KBM-7 (cell line): ENCODE measurements around the gene DRD1.

Experiments used
- DNase-seq: peaks from one replicate; pipeline ENCODE4 v3.0.0-alpha.2; 2015
- in situ Hi-C: fragments of 300-500 bp; cut with MboI; formaldehyde crosslinking; loops from 2 replicates; pipeline ENCODE4 v1.14.3; 2020; ENCODE audit warnings: low sequenced_read_pairs, low pct_unique_long_range_greater_than_20kb, mixed read lengths

Gene DRD1

DNA sequence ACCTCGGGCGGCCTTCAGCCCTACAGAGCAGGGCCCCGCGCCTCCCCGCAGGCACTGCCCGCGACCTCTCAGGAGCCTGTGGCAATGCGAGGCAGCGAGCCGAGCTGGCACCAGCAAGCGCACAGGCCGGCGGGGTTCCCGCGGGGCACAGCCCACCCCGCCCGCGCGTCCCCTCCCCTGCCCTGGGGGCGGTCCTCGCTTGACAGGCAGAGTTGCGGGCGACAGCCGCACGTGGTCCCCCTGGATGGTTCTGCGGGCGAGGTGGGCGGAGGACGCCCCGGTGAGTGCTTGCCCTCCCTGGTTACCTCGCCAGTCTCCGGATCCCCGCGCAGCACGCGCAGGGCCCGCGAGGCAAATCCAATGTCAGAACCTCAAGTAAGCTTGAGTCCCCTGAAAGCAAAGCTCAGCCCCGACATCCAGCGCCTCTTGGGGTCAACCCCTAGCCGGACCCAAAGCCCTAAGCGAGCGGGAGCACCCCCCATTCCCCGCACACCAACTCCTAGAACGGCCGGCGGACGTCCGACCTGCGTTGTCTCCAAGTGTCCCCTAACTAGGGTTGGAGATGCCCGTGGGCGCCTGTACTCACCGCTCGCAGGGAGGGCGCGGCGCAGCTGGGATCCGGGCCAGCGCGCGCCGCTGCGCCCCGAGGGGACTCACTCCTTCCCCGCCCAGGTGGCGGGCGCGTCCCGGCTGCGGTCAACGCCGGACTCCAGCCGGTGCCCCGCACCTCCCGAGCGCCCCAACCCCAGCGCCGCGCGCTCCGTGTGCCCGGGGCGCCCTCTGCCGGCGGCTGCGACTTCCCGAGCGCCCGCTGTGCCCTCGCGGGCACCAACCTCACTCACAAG lies at the start of gene DRD1:
TSS of gene DRD1 (minus strand) at position 123 of the 845 bp plus-strand sequence. CDS start 1,083 bp downstream, outside the sequence.
- peak; percentile 43 for DNase-seq
- in situ Hi-C loops, result no loop called here

DNA sequence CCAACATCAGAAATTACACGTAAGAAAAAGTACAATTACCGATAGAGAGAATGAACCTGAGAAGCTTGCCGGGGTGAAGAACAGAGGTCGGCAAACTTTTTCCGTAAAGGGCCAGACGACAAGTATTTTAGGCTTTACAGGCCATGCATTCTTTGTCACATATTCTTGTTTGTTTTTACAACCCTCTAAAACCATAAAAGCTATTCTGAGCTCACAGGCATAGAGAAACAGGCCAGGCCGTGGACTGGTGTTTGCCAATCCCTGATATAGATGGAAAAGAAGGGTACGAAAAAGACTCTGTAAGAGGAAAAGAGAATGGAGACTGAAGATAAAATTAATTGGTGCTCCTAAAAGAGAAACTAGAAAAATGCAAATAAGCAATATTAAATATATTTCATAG lies 49.7 kb upstream of the DRD1 start:
- DNase-seq, result no peak
- in situ Hi-C loops, result no loop called here

DNA sequence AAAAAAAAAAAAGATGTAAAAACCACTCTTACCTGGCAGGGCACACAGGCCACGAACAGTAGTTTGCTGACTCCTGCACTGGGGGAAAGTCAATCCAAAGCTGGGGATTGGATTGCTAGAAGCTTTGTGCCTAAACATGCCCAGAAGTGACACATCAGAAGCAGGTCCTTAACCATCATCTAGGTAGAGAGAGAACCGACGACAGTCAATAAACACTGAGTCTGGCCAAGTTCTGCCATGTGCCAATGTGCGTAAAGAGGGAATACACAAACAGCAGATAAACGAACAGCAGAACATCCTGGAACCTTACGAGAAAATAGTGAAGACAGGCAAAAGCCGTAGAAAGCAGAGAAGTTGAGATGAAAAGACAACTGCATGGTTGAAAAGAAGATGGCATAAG lies 49.3 kb upstream of the DRD1 start:
- in situ Hi-C loops, result no loop called here
- no peak for DNase-seq

DNA sequence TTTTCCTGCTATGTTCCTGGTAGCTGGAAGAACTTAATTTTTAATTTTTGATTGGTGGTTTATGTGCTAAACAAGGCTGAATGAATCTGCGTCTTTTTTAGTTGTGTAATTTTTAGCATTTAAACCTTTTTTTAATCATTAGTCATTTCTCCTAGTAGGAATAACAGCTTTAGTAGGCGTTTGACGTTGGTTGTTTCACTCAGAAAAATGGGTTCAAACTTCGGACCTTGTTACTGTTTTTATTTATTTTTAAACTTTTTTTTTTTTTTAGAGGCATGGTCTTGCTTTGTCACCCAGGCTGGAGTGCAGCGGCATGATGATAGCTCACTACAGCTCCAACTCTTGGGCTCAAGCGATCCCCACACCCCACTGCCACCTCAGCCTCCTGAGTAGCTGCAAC lies 47.2 kb upstream of the DRD1 start:
- no peak for DNase-seq
- in situ Hi-C loops, result no loop called here

DNA sequence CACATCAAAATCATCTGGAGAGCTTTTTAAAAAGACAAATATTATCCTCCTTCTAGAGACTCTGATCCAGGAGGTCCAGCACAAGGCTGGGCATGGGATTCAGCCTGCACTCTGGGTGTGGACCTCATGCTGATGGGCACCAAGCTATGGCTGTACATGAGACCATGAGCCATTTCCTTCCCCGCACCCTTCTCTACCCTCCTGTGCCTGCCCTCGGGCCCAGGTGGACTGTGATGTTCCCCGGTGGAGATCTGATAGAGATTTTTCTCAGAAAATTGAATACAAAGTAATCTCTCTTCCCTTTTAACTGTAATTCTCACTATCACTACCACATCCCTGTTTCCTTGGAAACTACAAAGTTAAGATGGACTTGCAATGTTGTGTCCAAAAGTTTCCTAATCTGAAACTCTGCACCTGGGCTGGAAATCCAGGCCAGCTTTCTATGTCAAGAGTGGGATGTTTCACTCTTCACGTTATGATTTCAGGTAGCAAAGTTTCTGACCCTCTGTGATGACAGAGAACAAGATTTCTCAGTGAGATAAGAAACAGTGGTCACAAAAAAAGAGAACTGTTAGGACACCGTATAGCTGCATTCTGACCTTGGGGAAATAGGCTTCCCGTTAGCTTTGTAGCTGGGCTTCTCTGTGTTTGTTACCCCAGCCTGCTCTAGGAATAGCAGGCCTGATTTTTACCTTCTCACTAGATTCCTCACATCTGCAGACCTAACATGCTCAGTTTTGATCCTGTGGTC lies 45.9 kb upstream of the DRD1 start:
- in situ Hi-C loops, result no loop called here
- DNase-seq, result peak; percentile 30

DNA sequence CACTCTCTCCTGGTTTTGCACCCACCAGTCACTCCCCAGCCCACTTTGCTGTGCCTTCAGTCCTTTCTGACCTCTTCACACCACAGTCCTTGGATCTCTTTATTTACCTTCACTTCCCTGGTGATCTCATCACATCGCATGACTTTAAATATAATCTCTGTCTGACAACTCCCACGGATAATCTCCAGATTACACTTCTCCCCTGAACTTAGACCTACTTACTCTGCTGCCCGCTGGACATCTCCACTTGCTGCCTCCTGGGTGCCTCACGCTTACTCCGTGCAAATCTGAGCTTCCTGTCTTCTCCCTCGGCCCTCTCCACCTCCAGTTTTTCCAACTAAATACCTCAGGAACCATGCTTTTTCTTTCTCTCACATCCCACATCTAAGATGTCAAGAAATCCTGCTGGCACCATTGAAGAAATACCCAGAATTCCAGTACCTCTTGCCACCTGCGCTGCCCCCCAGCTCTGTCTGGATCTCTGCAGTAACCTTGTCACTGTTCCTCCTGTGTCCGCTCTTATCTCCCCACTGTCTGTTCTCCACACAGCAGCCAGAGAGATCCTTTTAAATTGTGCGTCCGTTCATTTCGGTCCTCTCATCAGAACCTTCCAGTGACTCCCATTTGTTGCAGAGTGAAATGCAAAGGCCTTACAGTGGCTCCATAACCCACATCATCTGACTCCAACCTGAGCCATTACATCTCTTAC lies 43.7 kb upstream of the DRD1 start:
- in situ Hi-C loops, result no loop called here
- DNase-seq, result no peak

DNA sequence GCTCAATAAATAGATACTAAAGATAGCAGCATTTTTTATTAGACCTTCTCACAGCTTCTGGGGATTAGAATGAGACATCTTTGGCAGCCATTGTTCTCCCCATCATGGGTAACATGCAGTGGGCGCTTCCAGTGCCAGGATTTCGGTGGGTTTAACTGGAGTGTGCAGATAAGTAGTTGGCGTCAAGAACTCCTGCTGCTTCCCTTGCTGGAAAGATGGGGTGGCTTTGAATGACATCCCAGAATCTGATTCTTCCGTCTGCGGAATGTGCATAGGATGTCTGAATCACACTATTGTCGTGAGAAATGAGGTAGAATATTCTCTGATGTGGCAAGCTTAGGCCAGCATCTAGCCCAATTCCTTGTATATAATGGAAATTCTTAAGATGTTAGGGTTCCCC lies 41.6 kb upstream of the DRD1 start:
- no peak for DNase-seq
- in situ Hi-C loops, result no loop called here

DNA sequence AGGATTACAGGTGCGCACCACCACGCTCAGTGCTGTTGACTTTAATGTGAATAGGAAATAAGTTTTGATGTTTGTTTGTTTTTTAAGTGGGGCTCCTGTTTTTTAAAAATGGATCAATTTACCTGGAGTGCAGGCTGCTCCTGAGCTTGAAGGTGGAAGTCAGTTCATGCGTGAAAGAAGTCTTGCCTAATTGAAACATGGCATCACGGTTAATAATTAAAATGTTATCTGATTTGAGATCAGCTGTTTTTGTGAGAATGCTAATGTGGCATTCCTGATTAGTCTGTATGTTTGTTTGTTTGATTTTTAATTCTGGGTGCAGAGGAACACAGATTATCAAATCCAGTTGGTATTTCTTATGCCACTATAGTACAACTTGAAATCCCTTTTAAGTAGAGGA lies 40.8 kb upstream of the DRD1 start:
- in situ Hi-C loops, result no loop called here
- no peak for DNase-seq

DNA sequence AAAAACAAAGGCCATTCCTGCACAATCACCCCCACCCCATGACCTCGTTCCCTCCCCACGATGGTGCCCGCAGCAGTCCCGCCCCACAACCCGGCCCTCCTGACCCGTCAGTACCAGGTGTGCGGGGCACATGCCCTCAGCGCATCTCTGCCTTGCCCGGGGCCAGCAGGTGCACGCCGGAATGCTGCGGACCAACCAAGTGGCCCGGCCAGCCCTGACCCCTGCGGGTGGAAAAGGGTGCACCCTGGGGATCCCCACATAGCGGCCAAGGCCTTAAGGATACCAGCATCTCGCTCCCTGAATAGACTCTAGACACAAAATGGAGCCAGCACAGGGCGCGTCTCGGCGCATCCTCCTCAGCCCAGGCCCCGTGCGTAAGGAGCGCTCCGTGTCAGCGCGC lies 40.3 kb upstream of the DRD1 start:
- in situ Hi-C loops, result no loop called here
- no peak for DNase-seq

DNA sequence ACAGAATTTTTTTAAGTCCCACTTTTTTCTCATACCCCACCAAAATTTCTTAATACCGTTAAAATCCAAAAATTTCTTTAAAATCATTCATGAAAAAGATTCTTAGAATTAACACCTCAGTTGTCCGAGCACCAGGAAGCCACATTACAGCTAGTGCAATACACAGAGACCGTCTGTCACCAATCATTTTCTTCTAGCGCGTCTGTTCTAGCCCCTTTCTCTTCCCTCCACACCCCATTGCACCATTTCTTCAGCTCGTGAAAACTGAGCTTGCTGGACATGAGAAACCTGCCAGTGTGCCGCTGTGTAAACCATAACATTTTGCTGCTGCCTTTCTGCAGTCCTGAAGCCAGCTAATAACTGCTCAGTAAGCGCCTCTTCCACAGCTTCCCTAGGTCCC lies 39.4 kb upstream of the DRD1 start:
- no peak for DNase-seq
- in situ Hi-C loops, result no loop called here

DNA sequence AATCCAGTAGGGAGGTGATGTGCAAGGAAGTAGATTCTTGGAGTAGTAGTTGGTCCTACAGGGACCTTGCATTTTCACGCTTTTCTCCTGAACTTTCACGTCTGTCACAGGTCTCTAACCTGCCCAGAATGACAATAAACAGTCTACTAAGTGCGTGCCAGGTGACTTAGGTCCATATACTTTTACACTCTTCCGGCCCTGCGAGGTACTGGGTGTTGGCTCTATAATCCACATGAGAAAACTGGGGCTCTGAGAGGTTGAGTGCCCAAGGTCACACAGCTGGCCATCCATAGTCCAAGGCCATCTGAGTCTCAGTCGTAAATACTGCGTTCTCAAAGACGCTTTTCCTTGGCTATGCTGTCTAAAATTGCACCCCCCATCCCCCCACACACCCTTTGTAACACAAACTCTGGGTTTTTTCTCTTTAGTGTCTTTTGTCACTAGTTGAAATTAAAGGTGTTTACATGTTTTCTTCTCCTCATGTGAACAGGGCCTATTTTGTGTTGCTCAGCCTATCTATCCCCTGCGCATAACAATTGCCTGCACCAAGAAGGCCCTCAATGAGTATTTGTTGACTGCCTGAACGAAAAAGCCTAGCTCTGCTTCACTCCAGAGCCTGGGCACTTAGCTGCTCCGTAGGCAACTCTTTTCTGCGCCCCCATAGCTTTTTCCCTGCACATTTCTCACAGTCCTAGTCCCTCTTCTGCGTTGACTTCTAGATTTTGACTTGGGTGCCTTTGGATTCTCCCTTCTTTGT lies 35.3 kb upstream of the DRD1 start:
- no peak for DNase-seq
- in situ Hi-C loops, result no loop called here

DNA sequence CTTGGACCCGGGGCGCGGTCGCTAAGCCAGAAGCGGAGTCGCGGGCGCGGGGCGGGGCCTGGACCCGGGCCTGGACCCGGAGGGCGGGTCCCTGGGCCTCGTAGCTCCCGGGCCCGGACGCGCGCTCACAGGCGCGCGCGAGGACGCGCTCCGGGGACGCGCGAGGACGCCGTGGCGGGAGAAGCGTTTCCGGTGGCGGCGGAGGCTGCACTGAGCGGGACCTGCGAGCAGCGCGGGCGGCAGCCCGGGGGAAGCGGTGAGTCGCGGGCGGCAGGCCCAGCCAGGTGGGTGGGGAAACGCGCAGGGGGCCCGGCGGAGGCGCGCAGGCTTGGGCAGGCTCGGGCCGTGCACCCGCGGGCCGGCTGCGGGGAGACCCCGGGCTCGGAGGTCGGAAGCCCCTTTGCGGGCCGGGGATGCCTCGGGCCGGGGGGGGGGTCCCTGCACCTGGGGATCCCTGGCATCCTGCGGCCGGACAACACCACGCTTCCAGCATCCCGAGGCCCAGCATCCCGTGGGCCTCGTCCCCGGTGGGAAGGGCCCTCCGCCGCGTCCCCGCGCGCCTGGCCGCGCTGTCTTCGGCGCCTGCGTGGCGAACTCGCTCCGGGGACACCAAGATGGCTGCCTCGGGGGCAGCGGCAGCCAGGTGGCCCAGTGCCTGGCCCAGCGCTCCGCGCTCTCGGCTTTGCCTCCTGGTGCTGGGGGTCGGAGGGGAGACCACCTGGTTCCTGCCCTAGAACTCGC lies 34.6 kb upstream of the DRD1 start, which contains the start of gene SFXN1:
TSS of gene SFXN1 (plus strand) at position 177 of the 741 bp plus-strand sequence. CDS start 13,544 bp downstream, outside the sequence.
- DNase-seq, result peak; percentile 79
- in situ Hi-C loops, result no loop called here

DNA sequence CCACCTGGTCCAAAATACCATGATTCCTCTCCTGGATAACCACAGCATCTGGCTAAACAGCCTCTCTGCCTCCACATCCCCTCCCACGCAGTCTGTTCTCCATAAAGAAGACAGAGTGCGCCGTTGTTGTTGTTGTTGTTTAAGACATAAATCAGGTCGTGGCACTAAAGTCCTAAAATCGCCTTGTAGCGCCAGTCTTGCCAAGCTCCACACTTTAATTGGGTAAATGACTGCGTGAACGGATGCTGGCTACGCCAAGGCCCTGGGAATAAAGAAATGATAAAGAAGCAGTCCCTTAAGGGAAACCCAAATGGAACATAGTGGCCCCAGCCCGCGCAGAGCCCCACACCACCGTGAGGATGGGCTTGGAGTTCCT lies 34.0 kb upstream of the DRD1 start:
- in situ Hi-C loops, result no loop called here
- no peak for DNase-seq

DNA sequence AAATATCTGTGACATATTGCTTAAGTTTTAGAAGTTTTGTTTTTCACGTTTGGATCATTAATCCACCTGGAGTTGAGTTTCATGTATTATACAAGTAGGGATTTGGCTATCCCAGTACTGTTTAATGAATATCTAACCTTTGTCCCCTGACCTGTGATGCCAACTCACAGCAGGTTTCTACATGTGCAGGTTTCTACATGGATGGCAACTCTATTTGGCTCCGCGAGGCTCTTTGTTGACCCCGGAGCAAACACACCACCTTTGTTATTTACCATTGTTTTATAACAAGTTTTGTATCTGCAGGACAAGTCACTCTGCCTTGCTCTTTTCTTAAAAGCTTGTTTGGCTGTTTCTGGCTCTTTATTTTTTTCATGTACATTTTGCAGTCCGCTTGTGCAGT lies 33.5 kb upstream of the DRD1 start:
- in situ Hi-C loops, result no loop called here
- no peak for DNase-seq

DNA sequence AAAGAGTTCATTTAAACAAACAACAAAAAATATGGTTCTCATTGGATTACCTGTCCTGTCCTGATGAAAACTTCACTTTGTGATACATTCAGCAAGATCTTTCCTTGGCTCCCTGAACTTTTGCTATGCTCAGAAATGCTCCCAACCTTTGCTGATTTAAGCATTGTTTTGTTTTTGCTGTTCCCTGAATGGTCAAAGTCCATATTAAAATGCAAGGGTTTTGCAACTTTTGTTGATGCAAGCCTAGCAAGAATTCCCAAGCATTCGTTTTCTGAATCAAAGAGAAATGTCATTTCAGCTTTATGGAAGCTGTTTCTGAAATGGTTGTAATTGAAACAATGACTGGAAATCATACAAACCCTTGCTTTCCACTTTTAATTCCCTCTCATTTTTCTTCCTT lies 31.3 kb upstream of the DRD1 start:
- in situ Hi-C loops, result no loop called here
- DNase-seq, result no peak

DNA sequence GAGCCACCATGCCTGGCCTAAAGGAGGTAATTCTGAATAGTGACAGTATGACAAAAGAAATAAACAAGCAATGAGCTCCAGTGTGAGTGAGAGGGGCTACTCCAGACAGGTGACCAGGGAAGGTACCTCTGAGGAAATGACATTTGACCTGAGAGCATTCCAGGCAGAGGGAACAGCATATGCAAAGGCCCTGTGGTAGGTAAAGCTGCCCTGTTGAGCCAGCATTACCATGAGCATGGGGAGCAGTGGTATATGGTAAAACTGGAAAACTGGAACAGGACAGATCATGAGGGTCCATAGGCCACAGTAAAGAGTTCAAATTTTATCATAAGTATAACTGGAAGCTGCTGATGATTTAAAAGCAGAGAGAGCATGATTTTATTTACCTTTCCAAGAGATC lies 28.4 kb upstream of the DRD1 start:
- in situ Hi-C loops, result no loop called here
- DNase-seq, result no peak

DNA sequence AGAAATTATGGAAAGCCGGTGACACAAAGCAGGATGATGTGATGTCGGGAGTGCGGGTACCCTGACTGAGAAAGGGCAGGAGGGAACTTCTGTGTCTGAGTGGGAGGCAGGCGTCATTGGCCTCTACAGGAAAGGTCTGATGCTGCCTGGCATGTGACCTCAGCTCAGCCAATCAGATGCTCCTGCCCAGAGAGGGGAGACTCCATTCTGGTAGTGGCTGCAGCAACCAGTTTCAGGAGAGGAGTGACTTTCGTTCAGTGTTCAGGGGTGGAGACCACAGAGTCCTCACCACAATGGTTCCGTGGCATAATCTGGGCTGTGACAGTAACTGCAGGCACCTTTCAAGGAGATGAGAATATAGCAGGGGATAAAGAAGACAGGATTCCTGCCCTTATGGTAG lies 27.6 kb upstream of the DRD1 start:
- in situ Hi-C loops, result no loop called here
- DNase-seq, result no peak

DNA sequence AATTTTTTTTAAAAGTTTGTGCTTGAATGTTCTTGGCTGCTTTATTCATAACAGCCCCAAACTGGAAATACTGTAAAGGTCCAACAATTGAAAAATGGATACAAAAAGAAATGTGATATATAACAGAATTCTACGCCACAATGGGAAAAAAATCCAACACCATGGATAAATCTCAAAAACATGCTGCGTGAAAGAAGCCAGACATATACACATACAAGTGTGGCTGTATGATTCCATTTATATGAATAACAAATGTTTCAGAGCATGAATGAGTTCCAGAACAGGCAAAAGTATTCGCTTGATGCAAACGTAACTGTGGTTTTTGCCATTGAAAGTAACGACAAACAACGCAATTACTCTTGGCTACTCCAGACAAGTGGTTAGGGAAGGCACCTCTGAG lies 27.2 kb upstream of the DRD1 start:
- DNase-seq, result no peak
- in situ Hi-C loops, result no loop called here

DNA sequence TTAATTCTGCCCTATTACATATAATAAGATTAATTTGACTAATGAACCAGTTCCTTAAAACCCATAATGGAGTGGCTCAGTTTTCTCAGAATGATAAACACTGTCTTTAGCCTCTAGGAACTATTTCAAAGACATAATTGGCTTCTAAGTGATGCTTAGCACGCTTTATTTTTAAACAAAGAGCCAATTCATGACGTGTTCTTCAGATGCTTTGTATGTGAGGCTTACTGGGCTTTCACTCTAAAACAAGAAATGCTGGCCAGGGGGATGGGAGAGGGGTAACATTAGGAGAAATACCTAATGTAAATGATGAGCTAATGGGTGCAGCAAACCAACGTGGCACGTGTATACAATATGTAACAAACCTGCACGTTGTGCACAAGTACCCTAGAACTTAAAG lies 26.8 kb upstream of the DRD1 start:
- in situ Hi-C loops, result no loop called here
- DNase-seq, result no peak
